ENCODE data around the gene ADGRL2. TPM values are rescaled to one million over a fixed set of nuclear protein-coding genes. Genes with fewer than 3 reads are reported as not detected.

The ADGRL2 gene
- total and polyA plus RNA-seq, 2 of the 4 experiments (the other 2 are of a cell fraction), result 17.0 to 42.7 TPM

- dilution Hi-C loops (cut with HindIII; ENCODE audit: low sequenced_read_pairs, unreplicated experiment), result no loop called here
Measured at GRCh38 chr1:81846630-81847029, 45.9 kb downstream of the ADGRL2 start.

More at GRCh38 chr1:81846630-81847029, 45.9 kb downstream of the ADGRL2 start:
- ChIA-PET POLR2A (ENCODE audit: unreplicated experiment) (no interaction called here), CTCF (no interaction called here)
- Histone ChIP-seq H3K9ac (ENCODE audit: low read depth, low read length) (no peak overlapping the region), H3K9me3 (ENCODE audit: control insufficient read depth, insufficient read depth, low read length) (no peaks in the 10 kb centered on the region), H3K14ac (replicated peaks; ENCODE audit: low read depth, low read length) (no peak overlapping the region), H3K18ac (ENCODE audit: low read depth, low read length) (no peak overlapping the region), H4K20me1 (ENCODE audit: insufficient read depth, low read length) (no peaks in the 10 kb centered on the region), H4K5ac (ENCODE audit: low read depth, low read length) (no peak overlapping the region), H3K23ac (ENCODE audit: low read depth, low read length) (no peak overlapping the region), H2BK5ac (ENCODE audit: low read depth, low read length, poor library complexity, severe bottlenecking) (no peak overlapping the region), H2AFZ (replicated peaks; ENCODE audit: low read length, poor library complexity) (no peak overlapping the region), H2AK5ac (ENCODE audit: low read depth, low read length) (no peak overlapping the region), H2AK9ac (replicated peaks; ENCODE audit: low read depth, low read length, poor library complexity) (no peak overlapping the region), H3K9me1 (ENCODE audit: insufficient read depth, low read length) (no peaks in the 10 kb centered on the region; the same call in 1 of the 2 replicates), H4K8ac (ENCODE audit: low read depth in 2 of 2, low read length in 2 of 2) (no peak overlapping the region), H2BK15ac (ENCODE audit: low read depth, low read length) (no peak overlapping the region), H3K27ac (ENCODE audit: insufficient read depth, low read length) (no peak overlapping the region), H4K91ac (ENCODE audit: insufficient read depth, low read depth, low read length) (no peak overlapping the region), H3K4me2 (ENCODE audit: low read depth, low read length) (no peak overlapping the region), H3K4me3 (ENCODE audit: insufficient read depth, low read depth, low read length) (no peak overlapping the region), H2BK20ac (ENCODE audit: low read depth, low read length) (no peak overlapping the region), H2BK120ac (ENCODE audit: low read depth, low read length) (no peak overlapping the region), H3K4ac (ENCODE audit: low read depth, low read length) (no peak overlapping the region), H3K36me3 (ENCODE audit: control insufficient read depth, insufficient read depth, low read length) (no peaks in the 10 kb centered on the region), H3K27me3 (ENCODE audit: control insufficient read depth, insufficient read depth, low read length) (no peaks in the 10 kb centered on the region), H3K56ac (ENCODE audit: extremely low read depth, insufficient read depth, low read length) (no peak overlapping the region), H3K79me1 (ENCODE audit: low read depth in 1 of 2, low read length in 2 of 2) (no peaks in the 10 kb centered on the region), H3K4me1 (ENCODE audit: control insufficient read depth, insufficient read depth, low read length) (no peaks in the 10 kb centered on the region)
- no TSS peak for BruUV-seq (replicated peaks)
- 100% methylated on average over 1 of the region's 1 CpG; no CpG with 5 or more reads in 1 of the 2 experiments for WGBS, 2 experiments (ENCODE audit: extremely low coverage in 2 of 2, insufficient read length in 1 of 2)
- ATAC-seq (ENCODE audit: low read depth) (no peak), DNase-seq (no peak)
- intact Hi-C loops (cut with micrococcal nuclease), result no loop called here
- in situ Hi-C loops (cut with MboI; ENCODE audit: low sequenced_read_pairs), result no loop called here
- TF ChIP-seq USF2 (IDR thresholded peaks at IDR 0.05; ENCODE audit: low read depth, low read length) (no peak), CEBPB (IDR thresholded peaks at IDR 0.05; ENCODE audit: low read depth, low read length) (no peak), SMC3 (IDR thresholded peaks at IDR 0.05; ENCODE audit: low read depth, low read length) (no peak), RCOR1 (IDR thresholded peaks at IDR 0.05; ENCODE audit: insufficient replicate concordance, low read length) (no peak), BHLHE40 (IDR thresholded peaks at IDR 0.05; ENCODE audit: low read depth, low read length) (no peak), RFX5 (IDR thresholded peaks at IDR 0.05; ENCODE audit: low read depth, low read length) (no peak), FOS (IDR thresholded peaks at IDR 0.05; ENCODE audit: low read depth, low read length) (no peak), ELK1 (IDR thresholded peaks at IDR 0.05; ENCODE audit: borderline replicate concordance, low read depth, low read length) (no peak), MXI1 (IDR thresholded peaks at IDR 0.05; ENCODE audit: borderline replicate concordance, low read depth, low read length) (no peak), NFE2L2 (IDR thresholded peaks at IDR 0.05; ENCODE audit: low read depth, low read length) (no peak), RAD21 (IDR thresholded peaks at IDR 0.05; ENCODE audit: low read length) (no peak), MAFK (IDR thresholded peaks at IDR 0.05; ENCODE audit: low read depth, low read length) (no peak), MAZ (IDR thresholded peaks at IDR 0.05; ENCODE audit: borderline replicate concordance, low read depth, low read length) (no peak), POLR2A (IDR thresholded peaks at IDR 0.05; ENCODE audit: low read depth, low read length) (no peak)

Data from IMR-90 (cell line).